Body of pancreas (tissue), 4 donors: Measurements from ENCODE around the gene ACTL6B. TPM values are rescaled to one million over a fixed set of nuclear protein-coding genes. Genes with fewer than 3 reads are reported as not detected.
"Not testable (repeated sequence)": the region's sequence is repeated elsewhere in the genome, so short reads cannot be mapped to it uniquely, and the experiment has no call there.

Experiments used
- ATAC-seq: fragments of 150-250 bp; one replicate; pipeline ENCODE4 v1.9.1; 2016
- DNase-seq, 4 donors: peaks; one replicate each; pipeline ENCODE4 v3.0.0-alpha.2; 2019
- H3K27ac ChIP-seq, 4 donors: fragments of 200-600 bp; sonication (generic); 1 replicate in 3 of 4; 2 replicates in 1 of 4; pipeline versions ENCODE4 v1.5.1 to v1.6.1; 2016 to 2019; ENCODE audit warnings: mild to moderate bottlenecking in 1 of 4, mixed read lengths in 1 of 4, moderate library complexity in 1 of 4
- H3K27me3 ChIP-seq, 2 donors: fragments of 200-600 bp; sonication (generic); one replicate each; pipeline ENCODE4 v1.6.0; 2016; ENCODE audit warnings: mild to moderate bottlenecking in 1 of 2
- H3K36me3 ChIP-seq, 2 donors: fragments of 200-600 bp; sonication (generic); replicated peaks in 1 of 2; 2 replicates each; pipeline ENCODE4 v1.5.1; 2016; ENCODE audit warnings: low read depth in 2 of 2; ENCODE audit not compliant: insufficient read depth in 1 of 2
- H3K4me1 ChIP-seq: fragments of 200-600 bp; sonication (generic); one replicate; pipeline ENCODE4 v1.6.0; 2016
- H3K4me3 ChIP-seq, 2 donors: fragments of 200-600 bp; sonication (generic); 1 replicate in 1 of 2; 2 replicates in 1 of 2; pipeline ENCODE4 v1.5.1; 2016 to 2019
- H3K9me3 ChIP-seq, 3 donors: fragments of 200-600 bp; sonication (generic); 1 replicate in 2 of 3; 2 replicates in 1 of 3; pipeline ENCODE4 v1.5.1; 2016
- POLR2A ChIP-seq, 3 donors: fragments of 450-650 bp; IDR thresholded peaks; one replicate each; pipeline ENCODE4 v1.6.1; 2016; ENCODE audit warnings: antibody characterized with exemption in 3 of 3, mild to moderate bottlenecking in 2 of 3
- WGBS, 2 donors: methylation state at CpG; one replicate each; pipeline ENCODE4 v1.1.5; 2017; 5-methylcytosine and 5-hydroxymethylcytosine counted together
- intact Hi-C: fragments of 100-400 bp; cut with DNase I; formaldehyde crosslinking; loops from one replicate; pipeline ENCODE4 v1.15.1; 2023
- total RNA-seq, 2 donors: library from RNA; depleted of rRNA; stranded (reverse); fragments of >200 nt; gene quantifications; one replicate each; pipeline ENCODE4 v1.1.0, GENCODE V29; 2016
- TF ChIP-seq, protein P1 (sequence below), 7 experiments: fragments of 450-650 bp in 4 of 7; fragments of 200-600 bp in 3 of 7; sonication (generic) in 3 of 7; IDR thresholded peaks; one replicate each; pipeline ENCODE4 v1.5.1; 2016 to 2019; ENCODE audit warnings: antibody characterized with exemption in 7 of 7

Gene ACTL6B
- total RNA-seq, 2 donors from 2014 or later: 0.52 TPM; not detected in 1

DNA sequence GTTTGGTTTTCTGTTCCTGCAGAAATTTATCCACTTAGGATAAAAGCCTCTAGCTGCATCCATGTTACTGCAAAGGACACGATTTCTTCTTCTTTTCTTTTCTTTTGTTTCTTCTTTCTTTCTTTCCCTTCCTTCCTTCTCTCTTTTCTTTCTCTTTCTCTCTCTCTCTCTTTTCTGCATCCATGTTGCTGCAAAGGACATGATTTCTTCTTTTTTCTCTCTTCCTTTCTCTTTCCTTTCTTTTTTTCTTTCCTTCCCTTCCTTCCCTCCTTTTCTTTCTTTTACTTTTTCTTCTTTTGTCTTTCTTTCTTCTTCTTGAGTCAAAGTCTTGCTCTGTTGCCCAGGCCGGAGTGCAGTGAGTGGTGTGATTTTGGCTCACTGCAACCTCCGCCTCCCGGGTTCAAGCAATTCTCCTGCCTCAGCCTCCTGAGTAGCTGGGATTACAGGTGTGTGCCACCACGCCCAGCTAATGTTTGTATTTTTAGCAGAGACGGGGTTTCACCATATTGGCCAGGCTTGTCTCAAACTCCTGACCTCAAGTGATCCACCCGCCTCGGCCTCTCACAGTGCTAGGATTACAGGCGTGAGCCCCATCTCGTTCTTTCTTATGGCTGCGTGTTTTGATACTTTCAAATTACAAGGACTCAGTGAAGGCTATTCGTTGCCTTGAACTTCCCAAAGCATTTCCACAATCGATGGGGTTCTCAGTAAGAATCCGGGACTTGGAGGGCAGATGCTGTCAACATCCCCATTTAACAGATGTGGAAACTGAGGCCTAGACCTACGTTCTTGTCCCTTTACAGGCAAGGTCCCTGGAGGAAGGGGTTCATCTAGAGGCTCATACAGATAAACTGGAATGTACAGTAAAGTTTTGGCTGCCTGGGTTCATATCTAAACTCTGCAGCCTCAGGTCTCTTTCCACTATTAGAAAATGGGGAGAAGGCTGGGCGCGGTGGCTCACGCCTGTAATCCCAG, 15.4 kb upstream of the ACTL6B start:
- no peaks in the 10 kb centered on the region for H3K36me3 ChIP-seq
- no peak overlapping the region for H3K4me3 ChIP-seq
- DNase-seq (no peak), ATAC-seq (no peak)
- no peaks in the 10 kb centered on the region for H3K9me3 ChIP-seq
- no peak overlapping the region for H3K27ac ChIP-seq
- no peak for TF ChIP-seq POLR2A (IDR thresholded peaks at IDR 0.05)
- TF ChIP-seq, protein P1, sequence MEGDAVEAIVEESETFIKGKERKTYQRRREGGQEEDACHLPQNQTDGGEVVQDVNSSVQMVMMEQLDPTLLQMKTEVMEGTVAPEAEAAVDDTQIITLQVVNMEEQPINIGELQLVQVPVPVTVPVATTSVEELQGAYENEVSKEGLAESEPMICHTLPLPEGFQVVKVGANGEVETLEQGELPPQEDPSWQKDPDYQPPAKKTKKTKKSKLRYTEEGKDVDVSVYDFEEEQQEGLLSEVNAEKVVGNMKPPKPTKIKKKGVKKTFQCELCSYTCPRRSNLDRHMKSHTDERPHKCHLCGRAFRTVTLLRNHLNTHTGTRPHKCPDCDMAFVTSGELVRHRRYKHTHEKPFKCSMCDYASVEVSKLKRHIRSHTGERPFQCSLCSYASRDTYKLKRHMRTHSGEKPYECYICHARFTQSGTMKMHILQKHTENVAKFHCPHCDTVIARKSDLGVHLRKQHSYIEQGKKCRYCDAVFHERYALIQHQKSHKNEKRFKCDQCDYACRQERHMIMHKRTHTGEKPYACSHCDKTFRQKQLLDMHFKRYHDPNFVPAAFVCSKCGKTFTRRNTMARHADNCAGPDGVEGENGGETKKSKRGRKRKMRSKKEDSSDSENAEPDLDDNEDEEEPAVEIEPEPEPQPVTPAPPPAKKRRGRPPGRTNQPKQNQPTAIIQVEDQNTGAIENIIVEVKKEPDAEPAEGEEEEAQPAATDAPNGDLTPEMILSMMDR (IDR thresholded peaks at IDR 0.05): no peak
- intact Hi-C loops: no loop called here
- H3K4me1 ChIP-seq: peaks cover 14% of the 10 kb centered on the region
- 89 to 93% methylated on average over 16 to 18 of the region's 18 CpGs for WGBS, 2 donors
- H3K27me3 ChIP-seq: no peaks in the 10 kb centered on the region

- peaks cover 6% of the 10 kb centered on the region for H3K4me1 ChIP-seq
- H3K27me3 ChIP-seq: no peaks in the 10 kb centered on the region
- H3K27ac ChIP-seq: no peak overlapping the region
- no peak overlapping the region for H3K4me3 ChIP-seq
- DNase-seq: no peak
- WGBS, 2 donors: 59% methylated on average over 8 of the region's 8 CpGs
- TF ChIP-seq POLR2A (IDR thresholded peaks at IDR 0.05): no peak
- TF ChIP-seq, protein P1 (IDR thresholded peaks at IDR 0.05): no peak
- no peaks in the 10 kb centered on the region for H3K9me3 ChIP-seq
- ATAC-seq: no peak
- intact Hi-C loops: no loop called here
- no peaks in the 10 kb centered on the region for H3K36me3 ChIP-seq
These were observed 13.8 kb upstream of the ACTL6B start for GRCh38 chr7:100670074-100670473.

DNA sequence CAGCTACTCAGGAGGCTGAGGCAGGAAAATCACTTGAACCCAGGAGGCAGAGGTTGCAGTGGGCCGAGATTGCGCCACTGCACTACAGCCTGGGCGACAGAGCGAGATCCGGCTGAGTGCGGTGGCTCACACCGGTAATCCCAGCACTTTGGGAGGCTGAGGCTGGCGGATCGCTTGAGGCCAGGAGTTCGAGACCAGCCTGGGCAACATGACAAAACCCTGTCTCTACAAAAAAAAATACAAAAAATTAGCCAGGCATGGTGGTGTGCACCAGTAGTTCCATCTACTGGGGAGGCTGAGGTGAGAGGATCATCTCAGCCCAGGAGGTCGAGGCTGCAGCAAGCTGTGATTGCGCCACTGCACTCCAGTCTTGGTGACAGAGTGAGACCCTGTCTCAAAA, 12.9 kb upstream of the ACTL6B start:
- WGBS, 2 donors: 88 to 93% methylated on average over 10 to 12 of the region's 12 CpGs
- H3K27me3 ChIP-seq, H3K27ac ChIP-seq, H3K4me3 ChIP-seq, ATAC-seq, H3K4me1 ChIP-seq, H3K36me3 ChIP-seq, DNase-seq, intact Hi-C loops, H3K9me3 ChIP-seq: not testable (repeated sequence)

DNA sequence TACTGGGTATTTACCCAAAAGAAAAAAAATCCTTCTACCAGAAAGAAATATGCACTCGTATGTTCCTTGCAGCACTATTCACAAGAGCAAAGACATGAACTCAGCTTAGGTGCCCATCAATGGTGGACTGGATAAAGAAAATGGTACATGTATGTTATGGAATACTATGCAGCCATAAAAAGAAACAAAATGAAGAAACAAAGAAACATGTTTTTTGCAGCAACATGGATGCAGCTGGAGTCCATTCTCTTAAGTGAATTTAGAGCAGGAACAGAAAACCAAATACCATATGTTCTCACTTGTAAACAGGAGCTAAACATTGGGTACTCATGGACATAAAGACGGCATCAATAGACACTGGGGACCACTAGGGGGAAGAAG, 11.8 kb upstream of the ACTL6B start:
- DNase-seq (no peak), ATAC-seq (no peak)
- peaks cover 5% of the 10 kb centered on the region for H3K4me1 ChIP-seq
- intact Hi-C loops: no loop called here
- no peaks in the 10 kb centered on the region for H3K27me3 ChIP-seq
- no peaks in the 10 kb centered on the region for H3K36me3 ChIP-seq
- 72 to 80% methylated on average over 2 of the region's 2 CpGs for WGBS, 2 donors
- no peak overlapping the region for H3K4me3 ChIP-seq
- no peak for TF ChIP-seq POLR2A (IDR thresholded peaks at IDR 0.05)
- TF ChIP-seq, protein P1 (IDR thresholded peaks at IDR 0.05): no peak
- no peaks in the 10 kb centered on the region for H3K9me3 ChIP-seq
- H3K27ac ChIP-seq: no peak overlapping the region

DNA sequence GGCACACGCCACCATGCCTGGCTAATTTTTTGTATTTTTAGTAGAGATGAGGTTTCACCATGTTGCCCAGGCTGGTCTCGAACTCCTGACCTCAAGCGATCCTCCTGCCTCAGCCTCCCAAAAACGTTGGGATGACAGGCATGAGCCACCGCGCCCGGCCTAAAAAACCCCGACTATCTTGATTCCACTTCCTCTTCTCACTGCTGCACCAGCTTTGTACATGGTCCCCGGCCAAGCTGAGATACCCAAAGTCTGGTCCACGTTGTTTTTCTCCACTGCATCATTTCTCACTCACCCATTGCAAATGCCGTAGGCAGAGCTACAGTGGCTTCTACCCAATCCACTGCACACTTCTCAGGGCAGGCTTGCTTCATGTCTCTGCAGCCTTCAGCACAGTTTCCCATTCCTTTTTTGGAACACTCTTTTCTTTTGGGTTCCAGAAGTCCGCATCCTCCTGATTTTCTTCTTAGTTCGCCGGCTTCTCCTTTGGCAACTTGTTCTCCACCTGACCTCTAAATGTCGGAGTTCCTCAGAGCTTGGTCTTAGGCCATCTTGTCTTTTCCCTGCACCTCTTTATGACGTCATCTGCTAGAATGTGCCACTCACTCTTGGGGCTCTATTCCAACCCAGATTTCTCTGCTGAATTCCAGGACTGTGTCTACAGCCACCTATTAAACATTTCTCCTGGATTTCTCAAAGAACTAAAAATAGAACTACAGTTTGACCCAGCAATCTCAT, 11.3 kb upstream of the ACTL6B start:
- no peak overlapping the region for H3K4me3 ChIP-seq
- H3K4me1 ChIP-seq: no peaks in the 10 kb centered on the region
- no peaks in the 10 kb centered on the region for H3K9me3 ChIP-seq
- TF ChIP-seq POLR2A (IDR thresholded peaks at IDR 0.05): no peak
- TF ChIP-seq, protein P1 (IDR thresholded peaks at IDR 0.05): no peak
- ATAC-seq: no peak
- DNase-seq: no peak
- no peaks in the 10 kb centered on the region for H3K27me3 ChIP-seq
- no peaks in the 10 kb centered on the region for H3K36me3 ChIP-seq
- 78% methylated on average over 16 of the region's 16 CpGs for WGBS, 2 donors
- intact Hi-C loops: no loop called here
- H3K27ac ChIP-seq: no peak overlapping the region
